ENCODE data around the gene CADM1.
"Not testable (repeated sequence)": the region's sequence is repeated elsewhere in the genome, so short reads cannot be mapped to it uniquely, and the experiment has no call there.

CADM1 gene

DNA sequence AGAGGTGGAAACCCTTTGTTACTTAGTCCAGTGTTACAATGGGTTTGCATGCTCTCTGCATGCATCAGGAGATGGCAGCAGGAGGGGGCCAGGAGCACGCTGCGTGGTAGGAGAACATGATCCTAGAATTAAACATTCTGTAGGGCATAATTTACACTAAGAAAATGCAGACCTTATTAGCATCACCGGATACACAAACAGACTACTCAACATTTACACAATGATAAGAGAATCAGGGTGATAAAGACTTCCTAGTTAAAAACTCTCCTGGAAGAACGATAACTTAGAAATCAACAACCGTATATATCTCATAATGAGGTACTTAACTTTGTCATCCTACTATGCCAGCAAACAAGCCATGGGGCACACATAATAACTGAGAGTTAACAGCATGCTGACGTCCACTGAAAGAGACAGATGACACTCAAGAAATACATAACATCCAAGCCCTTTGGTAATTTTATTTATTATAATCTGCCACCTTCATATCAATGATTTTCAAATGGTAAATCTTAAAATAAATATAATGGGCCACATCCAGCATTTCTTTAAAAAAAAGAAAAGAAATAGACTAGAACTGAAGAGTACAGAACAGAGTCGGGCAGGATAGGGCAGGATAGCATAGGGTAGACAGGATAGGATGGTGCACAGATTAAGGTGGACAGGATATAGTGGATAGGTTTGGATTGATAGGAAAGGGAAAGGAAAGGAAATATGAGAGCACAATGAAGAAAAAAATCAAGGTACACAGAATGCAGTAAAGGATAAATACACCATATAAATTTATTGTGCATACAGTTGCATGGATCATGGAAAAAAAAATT lies 27.5 kb downstream of the CADM1 start:
- no peak for DNase-seq

DNA sequence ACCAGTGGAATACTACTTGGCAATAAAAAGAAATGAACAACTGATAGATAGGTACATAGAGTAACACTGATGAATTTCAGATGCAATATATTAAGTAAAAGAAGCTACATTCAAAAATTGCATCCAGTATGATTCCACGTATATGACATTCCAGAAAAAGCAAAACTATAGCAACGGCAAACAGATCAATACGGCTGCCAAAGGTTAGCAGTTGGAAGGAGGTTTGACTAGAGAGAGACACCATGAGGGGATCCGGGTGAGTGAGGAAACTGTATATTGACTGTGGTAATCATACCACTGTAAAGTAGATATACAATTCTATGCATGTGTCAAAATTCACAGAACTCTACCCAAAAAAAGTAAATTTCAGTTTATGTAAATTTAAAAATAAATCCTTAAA lies 28.7 kb downstream of the CADM1 start:
- no peak for DNase-seq

DNA sequence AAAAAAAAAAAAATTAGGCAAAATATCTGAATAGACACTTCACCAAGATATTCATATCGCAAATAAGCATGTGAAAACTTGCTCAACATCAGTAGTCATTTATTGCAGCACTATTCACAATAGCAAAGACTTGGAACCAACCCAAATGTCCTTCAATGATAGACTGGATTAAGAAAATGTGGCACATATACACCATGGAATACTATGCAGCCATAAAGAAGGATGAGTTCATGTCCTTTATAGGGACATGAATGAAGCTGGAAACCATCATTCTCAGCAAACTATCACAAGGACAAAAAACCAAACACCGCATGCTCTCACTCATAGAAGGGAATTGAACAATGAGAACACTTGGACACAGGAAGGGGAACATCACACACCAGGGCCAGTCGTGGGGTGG lies 29.9 kb downstream of the CADM1 start:
- DNase-seq: not testable (repeated sequence)

DNA sequence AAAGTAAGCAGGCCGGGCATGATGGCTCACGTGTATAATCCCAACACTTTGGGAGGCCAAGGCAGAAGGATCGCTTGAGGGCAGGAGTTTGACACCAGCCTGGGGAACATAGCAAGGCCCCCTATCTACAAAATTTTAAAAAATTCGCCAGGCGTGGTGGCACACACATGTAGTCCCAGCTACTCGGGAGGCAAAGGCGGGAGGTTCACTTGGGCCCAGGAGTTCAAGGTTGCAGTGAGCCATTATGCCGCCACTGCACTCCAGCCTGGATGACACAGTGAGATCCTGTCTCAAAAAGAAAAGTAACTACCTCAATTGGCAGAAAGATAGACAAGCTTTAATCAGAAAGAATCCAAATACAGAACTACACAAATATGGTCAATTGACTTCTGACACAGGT lies 31.0 kb downstream of the CADM1 start:
- DNase-seq: no peak

DNA sequence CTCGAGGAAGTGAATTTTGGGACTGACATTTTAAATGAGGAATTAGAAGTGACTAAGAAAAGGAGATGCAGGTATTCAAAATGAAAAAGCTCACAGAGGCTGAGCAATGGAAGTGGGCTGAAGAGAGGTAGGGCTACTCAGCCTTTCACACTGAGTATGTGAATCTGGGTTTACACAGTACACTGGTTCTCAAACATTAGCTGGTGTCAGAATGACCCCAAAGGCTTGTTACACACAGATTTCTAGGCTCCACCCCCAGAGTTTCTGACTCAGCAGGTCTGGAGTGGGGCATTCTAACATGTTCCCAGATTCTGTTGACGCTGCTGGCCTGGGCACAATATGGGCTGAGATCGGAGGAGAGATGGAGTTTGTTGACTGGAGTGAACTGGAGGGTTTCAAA lies 32.8 kb downstream of the CADM1 start:
- DNase-seq: peak; percentile 46

DNA sequence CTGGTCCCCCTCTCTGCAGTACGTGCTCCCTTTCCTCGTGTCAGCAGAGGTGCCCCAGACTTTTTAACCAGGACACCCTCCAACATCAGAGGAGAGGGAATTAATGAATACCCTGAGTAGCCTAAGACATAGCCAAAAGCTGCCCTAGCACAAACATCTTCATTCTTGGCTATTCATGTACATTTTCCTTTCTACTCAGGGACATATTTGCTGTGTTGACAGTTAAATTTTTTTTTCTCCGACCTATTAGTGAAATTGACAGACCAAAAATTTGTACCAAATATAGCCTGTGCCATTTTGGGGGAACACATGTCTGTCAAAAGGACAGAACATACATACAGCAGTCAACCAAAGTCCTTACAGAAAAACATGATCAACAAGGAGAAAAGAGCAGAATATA lies 33.3 kb downstream of the CADM1 start:
- no peak for DNase-seq

DNA sequence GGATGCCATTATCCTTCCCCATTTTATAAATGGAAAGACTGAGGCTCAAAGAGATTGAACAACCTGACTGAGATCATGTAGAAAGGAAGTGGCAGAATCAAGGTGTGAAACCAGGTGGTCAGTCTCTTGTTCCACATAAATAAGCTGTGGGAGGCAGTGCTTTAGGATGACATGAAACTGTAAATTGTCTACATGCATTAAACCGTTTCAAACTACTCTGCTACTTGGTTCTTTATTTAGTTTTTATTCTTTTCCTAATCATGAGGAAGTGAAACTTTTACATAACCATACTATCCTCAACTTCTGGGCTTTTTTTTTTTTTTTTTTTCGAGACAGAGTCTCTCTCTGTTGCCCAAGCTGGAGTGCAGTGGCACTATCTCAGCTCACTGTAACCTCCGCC lies 34.9 kb downstream of the CADM1 start:
- DNase-seq: no peak

DNA sequence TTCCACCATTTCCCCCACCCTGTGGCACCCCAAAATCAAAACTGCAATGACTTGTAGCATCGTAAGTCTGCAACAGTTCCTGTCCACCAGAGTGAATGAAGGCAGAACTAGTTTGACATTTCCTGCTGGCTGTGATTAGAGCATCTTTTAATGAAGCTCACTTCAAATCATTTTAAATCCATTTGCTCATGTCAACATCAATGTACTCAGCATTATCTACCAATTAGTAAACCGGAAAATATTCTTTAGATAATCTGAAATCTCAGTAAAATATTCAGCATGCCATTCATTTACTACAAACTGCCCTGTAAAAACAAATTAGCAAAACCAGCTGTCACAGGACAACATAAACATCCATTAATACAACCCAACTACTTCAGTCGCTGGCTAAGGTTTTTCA lies 38.1 kb downstream of the CADM1 start:
- DNase-seq: no peak

DNA sequence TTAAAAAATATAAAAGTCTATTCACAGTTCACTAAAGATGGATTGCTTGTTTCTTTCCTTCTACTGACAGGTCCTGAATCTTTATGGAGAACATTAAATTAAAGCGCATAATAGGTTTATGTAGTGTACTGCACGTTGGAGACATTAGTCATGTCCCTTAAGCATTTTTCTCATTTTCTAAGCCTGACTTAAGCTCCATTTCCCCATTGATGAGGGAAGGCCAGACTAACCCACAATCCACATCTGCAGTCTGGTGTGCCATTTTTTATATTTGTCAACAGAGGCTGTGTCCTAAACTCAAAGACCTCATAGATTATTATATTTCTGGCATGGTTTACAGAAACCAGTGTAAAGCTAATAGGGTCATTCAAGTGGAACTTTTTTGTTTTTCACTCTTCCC lies 39.9 kb downstream of the CADM1 start:
- no peak for DNase-seq

DNA sequence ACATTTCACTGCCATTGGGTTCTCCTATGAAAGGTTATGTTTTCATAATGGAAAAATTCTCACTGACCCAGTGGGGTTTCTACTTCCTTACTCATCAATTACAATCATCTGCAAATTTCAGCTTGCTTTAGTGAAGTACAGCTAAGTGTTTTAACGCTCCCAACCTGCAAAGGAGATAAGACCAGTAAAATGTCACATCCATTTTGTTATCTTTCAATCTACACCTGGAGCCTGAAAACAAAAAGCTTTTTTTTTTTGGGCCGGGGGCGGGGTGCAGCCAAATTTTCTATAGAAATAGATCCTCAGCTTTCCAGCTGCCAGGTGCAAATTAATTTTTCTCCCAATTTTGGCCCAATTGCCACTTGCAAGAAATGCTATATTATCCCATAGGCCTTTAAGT lies 40.6 kb downstream of the CADM1 start:
- DNase-seq: no peak

DNA sequence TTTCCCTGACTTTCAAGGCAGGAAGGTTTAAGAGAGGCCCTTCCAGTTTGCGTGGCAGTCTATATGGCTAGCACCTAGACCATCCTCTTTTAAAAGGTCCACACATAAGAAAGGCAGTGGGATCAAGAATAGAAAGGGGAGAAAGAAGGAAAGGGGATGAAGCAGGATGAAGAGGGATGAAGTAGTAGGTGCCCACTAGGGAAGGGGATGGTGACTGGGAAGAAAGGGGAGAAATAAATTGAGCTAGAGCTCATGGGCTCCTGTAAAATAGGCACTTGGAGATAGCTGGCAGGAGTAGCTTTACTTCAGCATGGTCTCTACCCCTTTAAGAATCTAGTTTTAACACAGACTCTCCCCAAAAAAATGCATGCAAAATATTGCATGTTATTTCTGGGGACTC lies 41.5 kb downstream of the CADM1 start:
- DNase-seq: no peak

DNA sequence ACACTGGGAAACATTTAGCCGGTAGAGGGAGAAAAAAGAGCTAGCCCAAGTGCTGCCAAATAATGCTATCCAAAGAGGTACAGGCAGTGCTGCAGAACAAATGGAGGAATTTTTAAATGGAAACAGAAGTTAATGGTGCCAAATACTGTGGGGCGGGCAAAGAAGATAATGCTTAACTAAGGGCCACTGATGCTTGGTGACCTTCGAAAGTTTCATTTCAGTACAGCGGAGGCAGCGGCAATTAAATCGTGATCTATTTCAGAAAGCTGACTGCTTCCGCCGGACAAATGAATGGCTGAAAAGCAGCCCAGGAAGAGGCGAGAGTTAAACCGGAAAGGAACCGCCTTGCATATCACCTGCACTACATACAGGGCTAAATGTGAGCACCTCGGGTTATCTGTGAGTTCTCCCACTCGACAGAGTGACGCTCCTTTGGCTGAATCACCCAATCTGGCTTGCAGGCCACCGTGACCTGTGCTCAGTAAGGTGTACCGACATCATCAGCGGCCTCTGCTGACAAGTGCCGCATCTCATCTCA lies 42.1 kb downstream of the CADM1 start:
- DNase-seq: no peak

DNA sequence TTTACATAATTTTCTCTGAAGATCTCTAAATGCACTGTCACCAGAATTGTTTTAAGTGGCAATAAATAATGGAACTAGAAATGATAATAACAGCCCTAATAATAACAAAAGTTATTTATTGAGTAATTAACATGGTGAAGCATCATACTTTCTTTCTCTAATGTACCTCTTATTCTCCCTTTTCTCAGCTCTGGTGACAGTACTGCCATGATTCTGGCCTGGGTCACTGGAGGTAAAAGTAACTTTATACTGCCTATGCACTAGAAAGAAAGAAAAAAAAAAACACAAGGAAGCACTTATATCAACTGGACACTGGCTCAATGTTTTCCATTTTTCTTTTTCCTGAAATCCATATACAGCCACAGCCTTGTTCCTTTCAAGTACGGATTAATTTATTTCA lies 43.7 kb downstream of the CADM1 start:
- DNase-seq: no peak

DNA sequence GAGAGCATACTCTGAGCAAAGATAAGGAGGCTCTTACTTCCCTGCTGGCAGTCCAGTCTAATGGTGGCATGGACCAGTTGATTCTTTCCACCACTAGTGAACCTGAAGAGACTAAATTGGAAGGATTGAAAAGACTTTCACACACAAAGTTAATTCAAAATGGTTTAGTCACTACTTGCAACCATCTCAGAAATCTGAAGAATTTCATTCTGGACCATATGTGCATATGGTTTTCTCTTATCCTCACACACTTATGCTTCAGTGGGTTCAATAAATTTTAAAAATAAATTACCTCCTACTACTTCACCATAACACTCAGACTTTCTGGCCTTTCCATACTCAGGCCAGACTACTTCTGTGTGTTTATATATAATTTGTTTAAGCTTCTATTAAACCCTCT lies 44.7 kb downstream of the CADM1 start:
- DNase-seq: no peak

DNA sequence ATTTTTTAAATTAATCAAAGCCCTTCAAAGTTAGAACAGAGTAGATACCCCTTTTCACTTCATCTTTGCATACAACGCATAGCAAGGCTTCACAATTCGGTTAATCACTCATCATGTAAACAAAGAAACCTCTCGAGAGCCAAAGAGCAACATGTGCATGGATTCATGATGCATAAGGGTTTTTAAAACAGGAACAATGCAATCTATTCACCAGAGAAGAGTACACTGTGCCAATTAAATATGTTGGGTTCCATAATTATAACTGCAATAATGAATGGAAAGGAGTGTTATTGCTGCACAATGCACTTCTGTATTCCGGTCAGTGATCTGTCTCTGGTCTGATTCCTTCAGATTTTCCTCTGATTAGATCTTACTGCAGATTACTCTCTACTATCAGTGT lies 45.3 kb downstream of the CADM1 start:
- no peak for DNase-seq

DNA sequence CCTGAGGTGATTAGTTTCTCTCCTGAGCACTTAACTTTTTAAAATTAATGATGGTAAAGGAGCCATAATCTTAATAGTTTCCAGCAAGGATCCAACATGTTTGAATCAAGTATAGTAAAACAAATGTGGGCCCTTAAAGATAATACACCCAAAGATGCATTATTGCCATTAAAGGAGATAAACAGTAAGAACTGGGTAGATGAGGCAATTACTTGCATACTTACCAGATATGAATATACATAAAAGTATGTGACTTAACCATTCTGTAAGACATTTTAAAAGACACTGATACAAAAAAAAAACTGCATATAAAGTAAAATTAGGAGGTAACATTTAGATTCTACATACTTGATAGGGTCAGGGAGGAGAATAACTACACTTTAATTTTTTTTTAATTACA lies 48.2 kb downstream of the CADM1 start:
- no peak for DNase-seq

DNA sequence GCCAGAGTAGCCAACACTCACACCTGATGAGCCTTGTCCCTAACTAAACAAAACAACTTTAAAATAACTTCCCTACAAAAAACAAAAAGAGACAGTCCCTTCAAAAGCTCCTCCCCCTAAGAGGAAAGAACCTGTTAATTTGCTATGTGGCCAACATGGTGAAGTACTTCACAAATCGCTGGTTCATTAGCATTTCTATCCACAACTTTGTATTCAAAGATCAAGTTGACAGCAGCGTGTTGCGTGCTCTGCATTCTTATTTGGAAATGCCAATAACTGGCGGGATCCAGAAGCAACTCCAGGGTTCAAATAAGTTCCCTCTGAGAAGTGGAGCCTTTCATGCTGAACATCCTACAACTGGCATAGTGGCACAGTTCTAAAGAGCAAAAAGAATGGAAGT lies 48.6 kb downstream of the CADM1 start:
- no peak for DNase-seq

DNA sequence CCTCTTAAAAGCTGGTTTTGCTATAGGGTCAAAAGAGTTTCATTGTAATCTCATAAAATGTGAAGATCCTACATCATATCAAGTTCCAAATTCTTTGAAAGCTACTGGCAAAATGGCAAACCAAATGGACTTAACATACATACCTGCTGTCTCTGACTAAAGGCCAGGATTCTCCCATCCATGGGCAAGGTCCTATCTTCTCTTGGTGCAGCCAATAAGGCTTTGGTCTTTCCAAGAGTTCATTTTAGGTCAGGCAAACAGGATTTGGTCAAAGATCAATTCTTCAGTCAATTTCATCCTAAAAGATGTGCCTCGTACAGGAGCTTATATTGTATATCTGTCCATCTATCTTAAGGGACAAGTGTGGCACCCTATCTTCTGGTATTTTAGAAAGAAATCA lies 49.7 kb downstream of the CADM1 start:
- DNase-seq: no peak

DNA sequence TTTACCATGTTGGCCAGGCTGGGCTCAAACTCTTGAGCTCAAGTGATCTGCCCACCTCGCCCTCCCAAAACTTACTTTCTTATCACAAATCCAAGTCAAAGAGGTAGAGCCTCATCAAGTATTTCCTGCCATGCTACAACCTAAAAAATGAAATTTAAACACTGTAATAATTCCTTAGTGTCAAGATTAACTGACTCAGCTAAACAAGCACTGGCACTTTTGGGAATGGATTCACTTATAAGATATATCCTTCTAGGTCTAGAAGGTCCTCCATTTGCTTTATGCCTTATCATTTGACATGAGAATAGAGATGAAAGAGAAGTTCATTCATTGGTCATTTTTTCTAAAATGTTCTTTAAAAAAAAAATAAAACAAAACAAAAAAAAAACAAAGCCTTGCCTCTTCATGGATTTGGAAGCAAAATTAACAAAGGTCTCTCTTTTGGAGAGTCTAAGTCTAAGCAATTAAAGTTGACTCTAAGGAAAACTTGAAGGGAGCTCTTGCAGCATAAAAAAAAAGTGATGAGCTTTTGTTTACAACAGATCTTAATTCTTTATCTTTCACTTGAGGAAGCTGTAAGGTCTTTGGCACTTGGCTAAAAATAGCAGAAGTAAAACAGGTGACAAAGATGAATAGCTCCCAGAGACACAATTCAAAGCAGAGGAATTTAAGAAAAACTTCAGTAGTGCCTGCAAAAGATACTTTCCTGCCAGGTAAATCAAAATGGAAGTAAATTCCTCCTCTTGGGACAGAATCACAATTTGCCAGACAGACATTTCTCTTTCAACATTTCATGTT lies 50.3 kb downstream of the CADM1 start:
- no peak for DNase-seq

DNA sequence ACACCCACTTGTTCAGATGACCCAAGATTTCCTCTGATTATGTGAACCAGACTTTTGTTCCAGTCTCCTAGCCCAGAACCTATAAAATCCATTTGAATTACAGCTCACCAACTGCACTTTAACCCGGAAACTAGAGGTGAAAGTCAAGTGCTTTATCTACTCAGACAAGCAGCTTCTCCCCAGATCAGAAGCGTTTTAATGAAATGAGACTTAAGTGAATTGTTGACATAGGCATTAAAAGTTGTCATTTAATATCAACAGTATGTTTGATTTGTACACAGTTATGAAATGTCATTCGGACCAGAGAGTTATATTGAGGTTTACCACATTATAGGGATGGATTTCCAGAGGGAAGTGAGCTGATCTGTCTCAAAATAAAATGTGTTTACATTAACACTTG lies 52.0 kb downstream of the CADM1 start:
- peak; percentile 52 for DNase-seq

DNA sequence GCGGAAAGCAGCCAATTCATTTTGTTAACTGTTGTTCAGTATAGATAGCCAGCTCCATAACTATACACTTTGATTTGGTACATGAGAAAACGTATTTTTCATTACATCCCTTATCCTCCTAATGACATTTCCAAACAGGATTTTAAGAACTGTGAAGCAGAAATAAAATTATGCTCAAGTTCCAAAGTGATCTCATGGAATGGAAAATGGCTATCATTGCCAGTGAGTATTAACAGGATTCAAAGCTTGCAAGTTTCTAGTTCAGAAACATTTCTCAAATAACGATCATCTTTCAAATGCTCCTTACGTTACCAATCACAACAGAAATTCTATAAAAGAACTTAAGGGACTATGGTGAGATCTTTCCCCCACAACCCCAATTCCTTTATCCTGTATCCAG lies 53.7 kb downstream of the CADM1 start:
- DNase-seq: no peak

DNA sequence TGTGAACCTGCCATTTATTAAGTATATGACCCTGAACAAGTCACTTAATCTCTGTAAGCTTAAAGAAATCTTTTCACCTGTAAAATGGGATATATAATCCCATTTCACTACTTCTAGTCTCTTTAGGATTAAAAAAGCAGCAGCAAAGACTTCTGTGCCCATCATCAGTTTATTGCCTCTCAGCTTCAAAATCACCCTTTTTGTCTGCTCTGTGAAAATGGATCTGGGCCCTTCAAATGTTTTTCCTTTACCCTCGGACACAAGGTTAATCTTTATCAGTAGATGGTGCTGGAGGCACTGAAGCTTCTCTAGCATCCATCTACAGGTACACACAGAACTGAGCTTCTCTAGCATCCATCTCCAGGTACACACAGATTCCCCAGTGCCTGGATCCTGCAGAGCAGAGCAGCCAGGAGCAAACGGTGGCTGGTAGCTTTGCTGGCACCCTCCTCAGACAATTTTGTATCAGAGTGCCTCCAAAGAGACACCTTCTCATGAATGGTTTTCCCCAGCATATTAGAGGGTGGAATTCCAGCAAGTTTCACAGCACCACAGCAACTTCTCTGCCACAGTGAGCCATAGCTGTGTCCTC lies 56.8 kb downstream of the CADM1 start:
- no peak for DNase-seq

DNA sequence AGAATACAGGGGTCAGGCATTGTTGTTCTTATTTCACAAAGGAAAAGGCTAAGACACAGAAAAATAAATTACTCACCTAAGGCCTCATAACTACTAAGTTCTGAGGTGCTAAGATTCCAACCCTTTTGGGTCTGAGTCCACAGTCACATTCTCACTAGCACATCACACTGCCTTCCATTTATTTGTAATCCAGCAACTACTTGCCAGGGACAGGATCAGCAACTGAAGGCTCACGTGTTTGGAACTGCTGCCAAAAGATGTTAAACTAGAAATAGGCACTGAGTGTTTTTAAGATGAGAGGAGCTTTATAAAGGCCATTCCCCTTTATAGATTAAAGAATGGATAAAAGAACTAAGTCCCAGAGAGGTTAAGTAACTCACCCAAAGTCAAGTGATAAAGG lies 58.0 kb downstream of the CADM1 start:
- DNase-seq: no peak

DNA sequence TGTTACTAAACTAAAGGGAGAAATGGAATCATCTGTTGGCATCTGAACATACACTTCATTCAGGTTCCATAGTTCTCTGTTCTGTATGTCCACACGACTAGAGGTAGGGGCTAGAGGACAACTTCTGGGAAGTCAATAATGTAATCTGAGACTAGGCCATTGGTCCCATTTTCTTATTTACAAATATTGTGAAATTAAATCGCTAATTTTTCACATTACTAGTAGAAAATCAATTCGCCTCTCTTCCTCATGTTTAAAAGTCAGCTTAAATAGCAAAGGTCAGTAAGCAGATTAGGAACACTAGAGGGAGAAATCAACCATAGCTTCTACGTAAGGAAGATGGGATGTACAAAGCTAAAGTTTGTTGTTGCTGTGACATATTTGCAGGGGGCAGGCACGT lies 59.7 kb downstream of the CADM1 start:
- no peak for DNase-seq

All from NCI-H2029 (cell line).